Measurements from ENCODE around the gene FGF22.
"Not testable (repeated sequence)": the region's sequence is repeated elsewhere in the genome, so short reads cannot be mapped to it uniquely, and the experiment has no call there.

FGF22 gene

DNA sequence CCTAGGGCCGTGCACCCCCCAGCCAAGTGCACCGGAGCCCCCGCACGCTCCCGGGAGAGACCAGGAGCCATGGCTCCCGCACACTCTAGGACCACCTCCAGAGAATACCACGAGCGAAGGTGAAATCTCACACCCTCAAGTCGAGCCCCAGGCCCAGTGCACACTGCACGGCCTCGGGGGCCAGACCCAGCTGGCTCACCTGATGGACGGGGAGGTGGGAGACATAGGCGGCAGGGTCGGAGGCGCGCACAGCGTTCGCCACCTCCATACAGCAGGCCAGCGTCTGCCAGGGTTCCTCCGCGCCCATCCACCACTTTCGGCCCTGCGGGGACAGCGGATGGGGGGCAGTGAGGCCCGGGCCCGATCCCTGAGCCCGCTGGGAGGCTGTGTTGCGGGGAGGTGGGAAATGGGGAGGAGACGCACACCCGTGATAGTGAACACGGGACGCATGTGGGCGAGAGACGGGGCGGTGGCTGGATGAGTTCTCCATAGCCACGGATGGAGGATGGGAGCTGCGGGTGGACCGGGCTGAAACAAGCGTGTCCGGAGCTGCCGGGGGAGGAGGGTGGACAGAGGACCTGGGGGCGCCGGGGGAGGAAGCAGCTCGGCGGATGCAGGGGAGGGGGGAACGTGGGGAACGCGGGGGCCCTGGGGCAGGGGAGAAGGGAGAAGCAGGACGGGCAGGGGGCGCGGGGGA lies 19.4 kb upstream of the FGF22 start:
- Histone ChIP-seq H3K27ac (ENCODE audit: low read depth, low read length) (no peak overlapping the region), H3K27me3 (ENCODE audit: control insufficient read depth, insufficient read depth, low read length) (no peaks in the 10 kb centered on the region), H3K36me3 (ENCODE audit: control insufficient read depth, insufficient read depth, low read length) (peaks cover 19% of the 10 kb centered on the region), H3K4me3 (ENCODE audit: low read length) (no peak overlapping the region), H3K4me1 (ENCODE audit: control insufficient read depth, insufficient read depth, low read length) (no peaks in the 10 kb centered on the region), H3K9ac (ENCODE audit: low read length) (no peak overlapping the region)

DNA sequence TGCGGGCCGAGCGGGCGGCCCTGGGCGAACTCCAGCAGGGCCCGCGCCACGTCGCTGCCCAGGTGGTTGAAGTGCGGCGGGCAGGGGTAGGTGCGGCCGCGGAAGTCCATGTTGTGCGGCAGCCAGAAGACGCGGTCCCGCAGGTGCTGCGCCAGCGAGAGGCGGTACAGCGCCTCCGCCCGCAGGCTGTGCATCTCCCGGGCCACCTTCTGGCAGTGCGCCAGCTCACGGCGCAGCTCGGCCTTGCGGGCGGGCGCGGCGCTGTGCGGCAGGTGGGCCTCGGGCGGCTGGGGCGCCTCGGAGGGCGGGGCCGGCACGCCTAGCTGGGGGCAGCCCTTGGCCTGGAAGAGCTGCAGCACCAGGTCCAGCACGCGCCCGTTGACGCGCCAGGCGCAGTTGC lies 18.5 kb upstream of the FGF22 start:
- not testable (repeated sequence) for H3K9ac ChIP-seq (ENCODE audit: low read length); H3K27ac ChIP-seq (ENCODE audit: low read depth, low read length); H3K27me3 ChIP-seq (ENCODE audit: control insufficient read depth, insufficient read depth, low read length); H3K4me3 ChIP-seq (ENCODE audit: low read length); H3K4me1 ChIP-seq (ENCODE audit: control insufficient read depth, insufficient read depth, low read length)
- H3K36me3 ChIP-seq (ENCODE audit: control insufficient read depth, insufficient read depth, low read length), result peaks cover 19% of the 10 kb centered on the region

DNA sequence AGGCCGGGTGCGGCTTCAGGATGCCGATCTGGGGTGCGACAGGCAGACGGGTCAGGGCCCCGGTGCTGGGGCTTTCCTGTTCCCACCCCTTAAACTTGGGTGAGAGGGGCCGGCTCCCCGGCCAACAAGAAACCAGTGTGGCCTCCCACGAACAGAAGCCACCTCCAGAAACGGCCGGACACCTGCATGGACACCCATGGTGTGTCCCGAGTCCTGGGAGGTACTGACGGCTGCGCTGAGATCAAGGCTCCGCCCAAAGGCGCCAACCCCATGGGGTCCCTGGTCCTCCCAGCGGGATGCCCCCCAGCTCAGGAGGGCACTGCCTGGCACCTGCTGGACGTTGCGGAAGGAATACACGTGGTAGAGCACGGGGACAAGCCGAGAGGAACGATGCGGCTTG lies 17.9 kb upstream of the FGF22 start:
- no peak overlapping the region for H3K4me3 ChIP-seq (ENCODE audit: low read length)
- H3K27ac ChIP-seq (ENCODE audit: low read depth, low read length), result no peak overlapping the region
- no peak overlapping the region for H3K9ac ChIP-seq (ENCODE audit: low read length)
- peaks cover 19% of the 10 kb centered on the region for H3K36me3 ChIP-seq (ENCODE audit: control insufficient read depth, insufficient read depth, low read length)
- H3K27me3 ChIP-seq (ENCODE audit: control insufficient read depth, insufficient read depth, low read length), result no peaks in the 10 kb centered on the region
- no peaks in the 10 kb centered on the region for H3K4me1 ChIP-seq (ENCODE audit: control insufficient read depth, insufficient read depth, low read length)

DNA sequence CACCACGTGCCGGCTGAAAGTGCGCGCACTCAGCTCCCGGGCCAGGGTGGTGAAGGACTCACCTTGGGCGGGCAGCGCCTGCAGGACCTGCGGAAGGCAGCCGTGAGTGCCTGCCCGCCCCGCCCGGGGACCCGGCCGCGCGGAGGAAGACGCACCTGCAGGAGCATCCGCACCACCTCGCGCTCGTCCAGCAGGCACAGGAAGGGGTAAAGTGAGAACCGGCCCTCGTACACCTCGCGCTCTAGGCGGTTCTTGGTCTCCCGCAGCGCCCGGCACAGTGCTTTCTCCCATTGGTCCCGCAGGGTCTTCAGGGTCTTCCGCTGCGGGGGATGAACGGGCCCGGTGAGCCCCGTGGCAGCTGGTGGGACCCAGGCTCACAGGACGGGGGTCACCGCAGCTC lies 17.0 kb upstream of the FGF22 start:
- no peaks in the 10 kb centered on the region for H3K27me3 ChIP-seq (ENCODE audit: control insufficient read depth, insufficient read depth, low read length)
- H3K27ac ChIP-seq (ENCODE audit: low read depth, low read length), result no peak overlapping the region
- no peak overlapping the region for H3K9ac ChIP-seq (ENCODE audit: low read length)
- H3K36me3 ChIP-seq (ENCODE audit: control insufficient read depth, insufficient read depth, low read length), result peaks cover 19% of the 10 kb centered on the region
- H3K4me1 ChIP-seq (ENCODE audit: control insufficient read depth, insufficient read depth, low read length), result no peaks in the 10 kb centered on the region
- no peak overlapping the region for H3K4me3 ChIP-seq (ENCODE audit: low read length)

DNA sequence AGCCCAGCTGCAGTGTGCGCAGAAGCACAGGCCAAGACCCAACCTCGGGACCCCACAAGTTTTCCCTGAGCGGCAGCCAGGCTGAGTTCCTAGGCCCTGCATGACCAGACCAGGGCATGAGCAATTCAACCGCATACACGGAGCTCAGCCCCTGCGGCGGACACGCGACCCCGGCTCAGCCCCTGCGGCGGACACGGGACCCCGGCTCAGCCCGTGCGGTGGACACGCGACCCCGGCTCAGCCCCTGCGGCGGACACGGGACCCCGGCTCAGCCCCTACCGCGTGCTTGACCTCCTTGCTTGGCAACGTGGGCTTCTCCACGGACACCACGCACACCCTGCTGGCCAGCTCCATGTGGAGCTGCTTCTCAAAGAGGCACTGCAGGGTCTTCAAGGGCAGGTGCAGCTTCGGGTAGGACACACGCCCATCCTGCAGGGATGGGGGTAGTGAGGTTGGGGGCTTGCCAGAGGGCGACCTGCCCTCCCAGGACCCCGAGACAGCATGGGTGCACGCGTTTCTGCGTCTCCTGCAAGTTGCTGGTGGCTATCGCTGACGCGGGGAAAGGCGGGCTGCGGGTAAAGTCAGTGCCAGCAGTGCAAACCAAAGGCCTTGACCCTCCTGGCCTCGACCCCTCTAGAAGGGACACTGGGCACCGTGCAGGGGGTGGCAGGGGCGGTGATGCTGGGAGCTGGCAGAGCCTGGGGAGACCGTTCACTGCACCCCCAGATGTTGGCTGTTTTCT lies 16.3 kb upstream of the FGF22 start:
- H3K4me1 ChIP-seq (ENCODE audit: control insufficient read depth, insufficient read depth, low read length), result no peaks in the 10 kb centered on the region
- H3K36me3 ChIP-seq (ENCODE audit: control insufficient read depth, insufficient read depth, low read length), result peaks cover 19% of the 10 kb centered on the region
- no peaks in the 10 kb centered on the region for H3K27me3 ChIP-seq (ENCODE audit: control insufficient read depth, insufficient read depth, low read length)
- no peak overlapping the region for H3K4me3 ChIP-seq (ENCODE audit: low read length)
- no peak overlapping the region for H3K9ac ChIP-seq (ENCODE audit: low read length)
- H3K27ac ChIP-seq (ENCODE audit: low read depth, low read length), result no peak overlapping the region

DNA sequence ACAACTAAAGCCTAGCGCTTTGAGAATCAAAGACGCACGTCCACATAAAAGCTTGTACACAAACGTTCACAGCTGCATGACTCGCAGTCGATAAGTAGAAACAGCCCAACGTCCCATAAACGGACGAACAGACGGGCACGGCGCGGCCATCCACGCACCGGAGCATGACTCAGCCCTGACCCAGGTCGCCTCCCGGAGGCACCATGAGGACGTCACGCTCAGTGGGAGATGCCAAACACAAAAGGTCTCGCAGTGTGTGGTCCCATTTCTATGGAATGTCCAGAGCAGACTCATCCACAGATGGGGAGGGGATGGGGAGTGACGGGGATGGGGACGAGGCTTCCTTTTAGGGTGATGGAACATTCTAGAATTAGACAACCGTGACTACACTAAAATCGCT lies 15.7 kb upstream of the FGF22 start:
- no peaks in the 10 kb centered on the region for H3K27me3 ChIP-seq (ENCODE audit: control insufficient read depth, insufficient read depth, low read length)
- H3K9ac ChIP-seq (ENCODE audit: low read length), result no peak overlapping the region
- H3K27ac ChIP-seq (ENCODE audit: low read depth, low read length), result no peak overlapping the region
- no peak overlapping the region for H3K4me3 ChIP-seq (ENCODE audit: low read length)
- H3K36me3 ChIP-seq (ENCODE audit: control insufficient read depth, insufficient read depth, low read length), result peaks cover 16% of the 10 kb centered on the region
- no peaks in the 10 kb centered on the region for H3K4me1 ChIP-seq (ENCODE audit: control insufficient read depth, insufficient read depth, low read length)

DNA sequence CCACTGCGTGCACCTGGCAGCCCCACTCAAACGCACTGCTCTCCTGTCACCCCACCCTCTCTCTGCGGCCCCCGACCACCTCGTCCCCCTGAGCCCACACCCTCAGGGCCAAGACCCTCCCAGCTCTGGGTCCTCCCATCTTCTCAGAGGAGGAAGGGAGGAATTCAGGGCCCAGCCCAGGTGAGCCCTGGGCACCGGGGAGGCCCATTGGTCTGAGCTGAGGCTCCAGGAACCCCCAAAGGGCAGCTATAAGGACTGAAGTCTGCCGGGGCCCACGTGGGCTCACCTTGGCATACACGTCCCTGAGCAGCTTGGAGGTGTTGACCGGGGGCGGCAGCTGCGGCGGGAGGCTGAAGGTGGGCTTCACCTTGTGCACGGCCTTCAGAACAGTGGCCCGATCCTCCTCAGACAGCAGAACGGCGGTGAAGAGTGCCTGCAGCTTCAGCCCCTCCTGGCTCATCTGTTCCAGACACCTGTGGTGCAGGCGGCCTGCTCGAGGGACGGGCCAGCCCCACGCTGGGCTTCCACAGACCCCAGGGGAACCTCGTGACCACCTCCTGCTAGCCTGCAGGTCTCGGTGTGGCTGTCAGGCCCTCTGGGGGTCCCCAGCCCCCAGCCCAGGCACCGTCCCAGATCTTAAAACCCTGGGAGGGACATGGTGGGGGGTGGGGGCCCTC lies 15.1 kb upstream of the FGF22 start:
- Histone ChIP-seq H3K4me3 (ENCODE audit: low read length) (no peak overlapping the region), H3K27me3 (ENCODE audit: control insufficient read depth, insufficient read depth, low read length) (no peaks in the 10 kb centered on the region), H3K36me3 (ENCODE audit: control insufficient read depth, insufficient read depth, low read length) (peaks cover 13% of the 10 kb centered on the region), H3K27ac (ENCODE audit: low read depth, low read length) (no peak overlapping the region), H3K4me1 (ENCODE audit: control insufficient read depth, insufficient read depth, low read length) (no peaks in the 10 kb centered on the region), H3K9ac (ENCODE audit: low read length) (no peak overlapping the region)

DNA sequence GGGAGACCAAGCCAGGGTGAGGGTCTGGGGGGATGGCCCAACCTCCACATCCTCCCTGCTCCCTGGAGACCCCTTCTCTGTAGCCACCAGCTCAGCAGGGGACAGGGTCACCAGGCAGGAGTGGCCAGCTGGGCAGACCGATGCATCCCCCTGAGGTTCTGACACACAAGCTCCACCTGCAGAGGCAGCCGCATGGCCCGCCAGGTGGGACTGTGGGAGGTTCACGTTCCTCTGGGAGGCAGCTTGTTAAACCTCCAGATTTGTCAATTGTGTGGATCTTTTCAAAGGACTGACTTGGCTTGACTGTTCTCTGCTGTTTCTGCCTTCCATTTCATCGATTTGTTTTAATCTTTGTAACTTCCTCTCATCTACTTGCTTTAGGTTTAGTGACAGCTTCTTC lies 14.4 kb upstream of the FGF22 start:
- H3K4me3 ChIP-seq (ENCODE audit: low read length), result no peak overlapping the region
- H3K27ac ChIP-seq (ENCODE audit: low read depth, low read length), result no peak overlapping the region
- peaks cover 10% of the 10 kb centered on the region for H3K36me3 ChIP-seq (ENCODE audit: control insufficient read depth, insufficient read depth, low read length)

DNA sequence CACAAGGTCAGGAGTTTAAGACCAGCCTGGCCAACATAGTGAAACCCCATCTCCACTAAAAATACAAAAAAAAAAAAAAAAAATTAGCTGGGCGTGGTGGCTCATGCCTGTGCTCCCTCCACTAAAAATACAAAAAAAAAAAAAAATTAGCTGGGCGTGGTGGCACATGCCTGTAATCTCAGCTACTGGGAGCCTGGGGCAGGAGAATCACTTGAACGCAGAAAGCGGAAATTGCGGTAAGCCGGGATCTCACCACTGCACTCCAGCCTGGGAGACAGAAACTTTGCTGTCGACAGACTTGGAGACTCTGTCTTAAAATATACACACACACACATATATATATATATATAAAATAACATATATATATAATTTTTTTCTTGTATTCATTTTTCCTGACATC lies 13.1 kb upstream of the FGF22 start:
- not testable (repeated sequence) for H3K27ac ChIP-seq (ENCODE audit: low read depth, low read length); H3K4me1 ChIP-seq (ENCODE audit: control insufficient read depth, insufficient read depth, low read length); H3K27me3 ChIP-seq (ENCODE audit: control insufficient read depth, insufficient read depth, low read length); H3K4me3 ChIP-seq (ENCODE audit: low read length); H3K9ac ChIP-seq (ENCODE audit: low read length)
- peaks cover 10% of the 10 kb centered on the region for H3K36me3 ChIP-seq (ENCODE audit: control insufficient read depth, insufficient read depth, low read length)

More for the DNA sequence above, 14.4 kb upstream of the FGF22 start:
- Histone ChIP-seq H3K4me1 (ENCODE audit: control insufficient read depth, insufficient read depth, low read length) (no peaks in the 10 kb centered on the region), H3K9ac (ENCODE audit: low read length) (no peak overlapping the region), H3K27me3 (ENCODE audit: control insufficient read depth, insufficient read depth, low read length) (no peaks in the 10 kb centered on the region)

DNA sequence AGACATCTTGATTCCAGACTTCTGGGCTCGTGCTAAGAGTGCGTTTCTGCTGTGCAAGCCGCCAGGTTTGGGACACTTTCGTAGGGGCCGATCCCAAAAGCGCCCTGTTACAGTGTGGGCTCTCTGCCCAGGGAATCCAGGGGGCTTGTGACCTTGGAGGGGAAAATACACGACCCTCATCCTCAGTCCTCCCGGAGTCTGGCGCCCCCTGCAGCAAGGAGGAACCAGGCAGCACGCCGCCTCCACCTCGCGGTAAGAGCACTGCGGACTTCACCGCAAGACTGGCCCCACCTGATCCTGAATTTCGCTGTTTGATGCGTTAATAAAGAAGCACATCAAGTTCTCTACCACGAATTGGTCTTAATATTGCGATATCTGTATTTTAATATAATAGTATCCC lies 11.5 kb upstream of the FGF22 start:
- Histone ChIP-seq H3K4me1 (ENCODE audit: control insufficient read depth, insufficient read depth, low read length) (peaks cover 3% of the 10 kb centered on the region), H3K4me3 (ENCODE audit: low read length) (no peak overlapping the region), H3K9ac (ENCODE audit: low read length) (no peak overlapping the region), H3K27me3 (ENCODE audit: control insufficient read depth, insufficient read depth, low read length) (no peaks in the 10 kb centered on the region), H3K36me3 (ENCODE audit: control insufficient read depth, insufficient read depth, low read length) (peaks cover 10% of the 10 kb centered on the region), H3K27ac (ENCODE audit: low read depth, low read length) (no peak overlapping the region)

DNA sequence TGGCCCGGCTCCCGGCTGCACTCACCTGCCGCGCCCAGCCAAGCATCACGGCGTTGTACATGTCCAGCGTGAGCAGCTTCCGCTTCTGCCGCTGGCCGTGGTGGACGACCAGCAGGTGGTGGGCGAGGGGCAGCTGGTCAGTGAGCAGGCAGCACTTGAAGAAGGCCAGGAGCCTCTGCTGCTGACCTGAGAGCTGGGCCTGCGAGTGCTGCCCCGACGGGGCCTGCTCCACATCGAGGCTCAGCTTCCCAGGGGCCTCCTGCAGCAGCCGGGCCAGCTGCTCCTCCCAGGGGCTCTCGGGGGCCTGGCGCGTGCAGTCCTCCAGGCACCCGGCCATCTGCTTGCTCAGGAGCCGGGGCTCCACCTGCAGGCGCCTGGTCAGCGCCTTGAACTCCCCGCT lies 10.2 kb upstream of the FGF22 start:
- not testable (repeated sequence) for H3K36me3 ChIP-seq (ENCODE audit: control insufficient read depth, insufficient read depth, low read length); H3K4me3 ChIP-seq (ENCODE audit: low read length); H3K27ac ChIP-seq (ENCODE audit: low read depth, low read length); H3K27me3 ChIP-seq (ENCODE audit: control insufficient read depth, insufficient read depth, low read length); H3K9ac ChIP-seq (ENCODE audit: low read length)
- H3K4me1 ChIP-seq (ENCODE audit: control insufficient read depth, insufficient read depth, low read length), result peaks cover 10% of the 10 kb centered on the region

DNA sequence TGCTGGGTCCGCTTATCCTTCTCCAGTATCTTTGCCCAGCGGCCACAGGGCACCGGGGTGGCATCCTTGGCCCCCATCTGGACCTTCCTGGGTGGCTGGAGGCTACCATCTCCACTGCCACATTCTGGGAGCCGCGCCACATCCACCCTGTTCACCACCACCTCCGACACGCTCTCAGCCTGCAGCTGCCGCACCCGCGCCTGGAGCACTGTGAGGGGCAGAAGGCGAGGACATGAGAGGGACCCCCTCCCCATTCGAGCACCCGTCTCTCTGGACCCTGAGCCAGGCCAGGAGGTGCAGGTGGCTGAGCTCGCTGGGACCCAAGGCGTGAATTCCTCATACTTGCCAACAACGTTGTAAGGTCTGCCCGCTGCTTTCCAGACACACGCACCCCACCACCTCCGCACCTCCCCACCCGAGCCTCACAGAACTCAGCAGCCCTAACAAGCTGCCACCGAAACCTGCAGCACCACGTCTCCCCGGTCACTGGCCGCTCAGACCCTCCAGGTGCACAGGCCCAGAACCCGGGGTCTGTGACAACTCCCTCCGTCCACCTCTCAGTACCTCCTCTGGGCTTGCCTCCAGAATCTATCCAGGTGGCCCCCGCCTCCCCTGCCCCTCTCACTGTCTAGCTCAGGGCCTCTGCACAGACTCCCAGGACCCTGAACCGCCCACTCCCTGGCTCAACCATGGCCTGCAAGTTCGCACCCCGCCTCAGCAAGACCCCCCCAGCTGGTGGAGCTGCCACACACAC lies 9.5 kb upstream of the FGF22 start:
- no peak overlapping the region for H3K9ac ChIP-seq (ENCODE audit: low read length)
- H3K27ac ChIP-seq (ENCODE audit: low read depth, low read length), result no peak overlapping the region
- no peaks in the 10 kb centered on the region for H3K27me3 ChIP-seq (ENCODE audit: control insufficient read depth, insufficient read depth, low read length)
- H3K4me3 ChIP-seq (ENCODE audit: low read length), result no peak overlapping the region
- peaks cover 3% of the 10 kb centered on the region for H3K36me3 ChIP-seq (ENCODE audit: control insufficient read depth, insufficient read depth, low read length)
- H3K4me1 ChIP-seq (ENCODE audit: control insufficient read depth, insufficient read depth, low read length), result peaks cover 11% of the 10 kb centered on the region
